ENCODE measurements around the gene PFKP.

The PFKP gene

GRCh38 chr10:3077940-3078630 lies 10.7 kb downstream of the PFKP start:
- TF ChIP-seq CTCF (IDR thresholded peaks at IDR 0.05; ENCODE audit: low read depth, low read length), result no peak
- no peak overlapping the region for H3K4me3 ChIP-seq (ENCODE audit: low read depth, low read length)

- no peak for TF ChIP-seq CTCF (IDR thresholded peaks at IDR 0.05; ENCODE audit: low read depth, low read length)
- H3K4me3 ChIP-seq (ENCODE audit: low read depth, low read length), result no peak overlapping the region
Observed at GRCh38 chr10:3081383-3081981, 14.1 kb downstream of the PFKP start.

- TF ChIP-seq CTCF (IDR thresholded peaks at IDR 0.05; ENCODE audit: low read depth, low read length), result no peak
- no peak overlapping the region for H3K4me3 ChIP-seq (ENCODE audit: low read depth, low read length)
Observed at GRCh38 chr10:3082290-3082689, 14.9 kb downstream of the PFKP start.

GRCh38 chr10:3085785-3086567 lies 18.6 kb downstream of the PFKP start:
- H3K4me3 ChIP-seq (ENCODE audit: low read depth, low read length), result no peak overlapping the region
- TF ChIP-seq CTCF (IDR thresholded peaks at IDR 0.05; ENCODE audit: low read depth, low read length), result no peak

- no peak overlapping the region for H3K4me3 ChIP-seq (ENCODE audit: low read depth, low read length)
- no peak for TF ChIP-seq CTCF (IDR thresholded peaks at IDR 0.05; ENCODE audit: low read depth, low read length)
Observed at GRCh38 chr10:3090388-3090787, 23.0 kb downstream of the PFKP start.

- no peak for TF ChIP-seq CTCF (IDR thresholded peaks at IDR 0.05; ENCODE audit: low read depth, low read length)
- no peak overlapping the region for H3K4me3 ChIP-seq (ENCODE audit: low read depth, low read length)
Observed at GRCh38 chr10:3090914-3091787, 23.8 kb downstream of the PFKP start.

All from WI38 (cell line).